Epithelial cell of proximal tubule (primary cell): ENCODE data around the gene SIRPA. TPM values are rescaled to one million over a fixed set of nuclear protein-coding genes. Genes with fewer than 3 reads are reported as not detected.

Source experiments
- DNase-seq: peaks from one replicate; pipeline ENCODE4 v3.0.0-alpha.2; 2011; ENCODE audit warnings: low read depth
- H3K4me3 ChIP-seq: 2 replicates; pipeline ENCODE4 v1.5.1; 2011; ENCODE audit warnings: low read depth, mild to moderate bottlenecking, low read length
- total RNA-seq: library from RNA; depleted of rRNA; stranded (reverse); fragments of >200 nt; gene quantifications from 2 replicates; pipeline ENCODE4 v1.2.3, GENCODE V29; 2015
- TF ChIP-seq, protein P1 (sequence below): conservative IDR thresholded peaks from 2 replicates; pipeline ENCODE4 v1.5.1; 2012; ENCODE audit warnings: low read depth, mild to moderate bottlenecking, low read length

SIRPA gene
- total RNA-seq: 49.8 and 50.6 TPM in 2 replicates

DNA sequence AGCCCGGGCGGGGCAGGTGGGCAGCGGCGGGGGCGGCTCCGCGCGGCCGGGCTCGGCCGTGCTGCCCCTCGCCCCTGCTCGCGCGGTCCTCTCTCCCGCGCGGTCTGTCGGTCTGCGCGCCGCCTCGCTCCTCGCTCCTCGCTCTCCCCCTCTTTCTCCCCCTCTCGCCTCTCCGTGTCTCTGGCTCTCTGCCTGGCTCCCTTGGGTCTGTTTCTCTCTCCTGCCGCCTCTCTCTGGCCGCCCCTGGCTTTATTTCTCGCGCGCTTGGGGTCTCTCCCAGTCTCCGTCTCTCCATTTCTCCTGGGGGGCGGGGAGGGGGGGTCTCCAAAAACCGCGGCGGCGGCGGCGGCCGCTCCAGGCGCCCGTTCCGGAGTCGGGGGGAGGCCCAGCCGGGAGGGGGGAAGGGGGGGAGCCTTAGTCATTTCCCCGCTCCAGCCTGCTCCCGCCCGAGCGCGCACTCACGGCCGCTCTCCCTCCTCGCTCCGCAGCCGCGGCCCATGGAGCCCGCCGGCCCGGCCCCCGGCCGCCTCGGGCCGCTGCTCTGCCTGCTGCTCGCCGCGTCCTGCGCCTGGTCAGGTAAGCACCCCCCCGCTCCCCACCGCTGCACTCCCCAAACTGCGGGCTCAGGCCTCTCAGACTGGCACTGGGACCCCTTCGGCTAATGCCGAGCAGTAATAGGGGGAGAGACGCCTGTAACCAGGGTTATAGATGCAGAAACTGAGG is at the start of gene SIRPA:
TSS of gene SIRPA (plus strand) at position 457 of the 723 bp plus-strand sequence. CDS start at position 498, 41 bp downstream.
- DNase-seq: no peak
- H3K4me3 ChIP-seq: peak within 1 kb of the TSS; percentile 86

DNA sequence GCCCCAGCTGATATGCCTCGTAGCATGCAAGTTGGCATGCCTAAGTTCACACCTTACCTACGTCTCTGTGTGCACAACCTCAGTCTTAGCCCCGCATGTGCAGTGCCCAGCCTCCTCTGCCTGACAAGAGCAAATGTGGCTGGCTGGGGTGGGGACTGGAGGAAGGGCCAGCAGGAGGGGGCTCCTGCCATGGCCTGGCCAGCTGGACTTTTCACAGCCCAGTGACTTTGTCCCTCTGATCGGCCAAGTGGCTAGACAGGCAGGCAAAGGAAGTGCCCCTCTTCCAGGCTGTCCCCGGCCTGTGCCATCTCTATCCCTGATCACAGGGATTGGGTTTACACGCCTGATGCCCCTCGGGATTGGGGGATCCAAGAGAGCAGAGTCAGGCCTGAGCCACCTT is 49.5 kb upstream of the SIRPA start:
- TF ChIP-seq, protein P1, sequence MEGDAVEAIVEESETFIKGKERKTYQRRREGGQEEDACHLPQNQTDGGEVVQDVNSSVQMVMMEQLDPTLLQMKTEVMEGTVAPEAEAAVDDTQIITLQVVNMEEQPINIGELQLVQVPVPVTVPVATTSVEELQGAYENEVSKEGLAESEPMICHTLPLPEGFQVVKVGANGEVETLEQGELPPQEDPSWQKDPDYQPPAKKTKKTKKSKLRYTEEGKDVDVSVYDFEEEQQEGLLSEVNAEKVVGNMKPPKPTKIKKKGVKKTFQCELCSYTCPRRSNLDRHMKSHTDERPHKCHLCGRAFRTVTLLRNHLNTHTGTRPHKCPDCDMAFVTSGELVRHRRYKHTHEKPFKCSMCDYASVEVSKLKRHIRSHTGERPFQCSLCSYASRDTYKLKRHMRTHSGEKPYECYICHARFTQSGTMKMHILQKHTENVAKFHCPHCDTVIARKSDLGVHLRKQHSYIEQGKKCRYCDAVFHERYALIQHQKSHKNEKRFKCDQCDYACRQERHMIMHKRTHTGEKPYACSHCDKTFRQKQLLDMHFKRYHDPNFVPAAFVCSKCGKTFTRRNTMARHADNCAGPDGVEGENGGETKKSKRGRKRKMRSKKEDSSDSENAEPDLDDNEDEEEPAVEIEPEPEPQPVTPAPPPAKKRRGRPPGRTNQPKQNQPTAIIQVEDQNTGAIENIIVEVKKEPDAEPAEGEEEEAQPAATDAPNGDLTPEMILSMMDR: no peak
- DNase-seq: no peak
- no peak overlapping the region for H3K4me3 ChIP-seq

More for the DNA sequence above, at the start of gene SIRPA:
- TF ChIP-seq, protein P1: no peak

DNA sequence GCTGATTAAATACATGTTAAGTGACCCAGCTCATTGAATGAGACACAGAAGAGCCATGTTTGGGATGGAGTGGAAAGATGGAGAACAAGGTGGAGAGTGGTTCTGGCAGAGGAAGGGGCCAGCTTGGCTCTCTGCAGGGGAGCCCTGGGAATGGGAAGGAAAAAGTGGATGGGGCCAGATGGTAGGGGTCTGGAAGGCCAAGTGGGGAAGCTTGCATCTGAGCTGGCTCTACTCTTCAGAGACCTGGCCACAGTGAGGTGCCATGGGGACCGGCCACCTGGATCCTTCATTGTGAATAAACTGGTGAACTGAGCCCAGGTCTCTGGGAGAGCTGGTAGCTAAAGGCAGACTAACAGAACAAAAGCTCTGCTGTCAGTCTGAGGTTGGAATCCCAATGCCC is 48.9 kb upstream of the SIRPA start:
- TF ChIP-seq, protein P1: no peak
- no peak for DNase-seq
- H3K4me3 ChIP-seq: no peak overlapping the region

DNA sequence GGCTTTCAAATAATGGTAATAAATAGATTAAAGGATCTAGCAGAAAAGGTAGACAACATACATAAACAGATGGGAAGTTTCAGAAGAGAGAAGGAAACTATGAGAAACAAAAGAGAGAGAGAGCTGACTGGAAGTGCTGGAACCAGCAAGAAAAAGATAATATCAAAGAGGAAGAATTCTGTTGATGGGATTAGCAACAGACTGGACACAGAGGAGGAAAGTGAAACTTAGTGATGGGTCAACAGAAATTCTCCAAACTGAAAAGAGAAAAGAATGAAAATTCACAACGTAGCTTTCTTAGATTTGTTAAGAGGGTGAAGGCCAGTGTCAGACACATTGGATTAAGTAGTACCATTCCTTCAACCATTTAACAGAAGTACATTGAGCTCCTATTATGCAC is 48.3 kb upstream of the SIRPA start:
- no peak for DNase-seq
- TF ChIP-seq, protein P1: no peak
- H3K4me3 ChIP-seq: no peak overlapping the region

DNA sequence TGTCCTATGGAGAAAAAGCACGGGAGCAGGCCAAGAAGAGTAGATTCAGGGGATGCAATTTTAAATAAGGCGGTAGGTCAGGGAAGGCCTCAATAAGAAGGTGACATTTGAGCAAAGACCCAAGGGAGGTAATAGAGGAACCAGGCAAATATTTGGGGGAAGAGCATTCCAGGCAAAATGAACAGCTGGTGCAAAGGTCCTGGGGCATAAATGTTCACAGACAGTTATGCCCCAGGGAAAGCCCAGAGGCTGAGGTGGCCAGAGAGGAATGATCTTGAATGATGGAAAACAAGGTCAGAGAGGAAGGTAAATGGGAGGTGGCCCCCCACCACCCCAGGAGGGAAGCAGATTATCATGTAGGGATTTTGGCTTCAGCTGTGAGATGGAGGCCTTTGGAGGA is 47.4 kb upstream of the SIRPA start:
- DNase-seq: no peak
- TF ChIP-seq, protein P1: no peak
- H3K4me3 ChIP-seq: no peak overlapping the region

DNA sequence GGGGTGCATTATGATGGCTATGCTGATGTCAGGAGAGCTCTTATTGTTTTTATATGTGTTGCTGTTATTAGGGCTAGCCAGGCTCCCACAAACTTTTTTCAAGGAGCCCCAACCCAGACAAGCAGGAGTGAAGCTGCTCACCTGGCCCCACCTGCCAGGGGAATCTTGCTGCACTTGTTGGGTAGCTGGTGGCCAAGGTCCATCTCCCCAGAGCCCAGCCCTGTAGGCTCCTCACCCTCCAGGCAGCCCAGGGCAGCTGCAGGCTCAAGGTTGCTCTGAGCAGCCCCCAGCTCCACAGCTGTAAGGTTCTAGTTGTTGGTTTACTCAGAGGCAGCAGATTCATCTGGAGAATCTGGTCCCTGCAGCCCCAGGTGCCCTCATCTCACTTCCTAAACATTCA is 46.8 kb upstream of the SIRPA start:
- TF ChIP-seq, protein P1: no peak
- no peak for DNase-seq
- no peak overlapping the region for H3K4me3 ChIP-seq

DNA sequence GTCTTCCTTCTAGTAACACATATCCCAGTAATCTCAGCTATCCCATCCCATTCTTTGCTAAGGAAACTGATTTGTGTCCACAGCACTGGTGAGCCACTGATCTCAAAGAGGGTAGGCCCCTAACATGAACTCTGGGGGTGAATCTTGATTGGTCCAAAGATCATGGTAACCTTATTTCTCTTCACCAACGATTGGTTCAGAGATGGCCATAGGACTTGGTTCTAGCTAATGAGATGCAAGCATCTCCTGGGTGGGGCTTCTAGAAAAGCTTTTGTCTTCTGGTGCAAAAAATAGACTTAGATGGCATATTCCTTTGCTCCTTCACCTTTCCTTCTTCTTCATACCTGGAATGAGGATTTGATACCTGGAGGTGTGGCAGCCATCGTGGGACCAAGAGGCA is 43.8 kb upstream of the SIRPA start:
- TF ChIP-seq, protein P1: no peak
- no peak overlapping the region for H3K4me3 ChIP-seq
- DNase-seq: no peak
